SU-DHL-6 (cell line): Measurements from ENCODE around the gene XIRP2.

ENCODE experiments used
- H2AFZ ChIP-seq: fragments of 200-600 bp; sonication (generic); 2 replicates; pipeline ENCODE4 v1.6.1; 2014; ENCODE audit warnings: low read depth, mild to moderate bottlenecking, moderate library complexity, mixed read lengths, antibody characterized with exemption, low read length; ENCODE audit not compliant: severe bottlenecking
- H3F3A ChIP-seq: fragments of 200-600 bp; shearing (Covaris generic); 2 replicates; pipeline ENCODE4 v1.6.0; 2016; ENCODE audit warnings: antibody characterized with exemption, mild to moderate bottlenecking; ENCODE audit not compliant: insufficient read depth
- H3K27ac ChIP-seq: fragments of 200-600 bp; sonication (generic); 2 replicates; pipeline ENCODE4 v1.5.1; 2016; ENCODE audit warnings: low read depth, mild to moderate bottlenecking, low read length, moderate library complexity, mixed read lengths
- H3K27me3 ChIP-seq: fragments of 200-600 bp; sonication (generic), shearing (Covaris generic); 2 replicates; pipeline ENCODE4 v1.6.0; 2014; ENCODE audit warnings: mild to moderate bottlenecking, low read length
- H3K36me3 ChIP-seq: fragments of 200-600 bp; sonication (generic); 2 replicates; pipeline ENCODE4 v1.6.1; 2014; ENCODE audit warnings: mild to moderate bottlenecking, low read length, mixed read lengths
- H3K4me2 ChIP-seq: fragments of 300-600, 200-600 bp; shearing (Covaris generic), sonication (generic); 2 replicates; pipeline ENCODE4 v1.6.0; 2014; ENCODE audit warnings: low read length, low read depth, mild to moderate bottlenecking; ENCODE audit not compliant: poor library complexity, severe bottlenecking
- H3K4me3 ChIP-seq: fragments of 200-600 bp; sonication (generic); 2 replicates; pipeline ENCODE4 v1.5.1; 2014; ENCODE audit warnings: antibody characterized with exemption, low read length, mild to moderate bottlenecking, mixed read lengths; ENCODE audit not compliant: insufficient read depth, poor library complexity, severe bottlenecking
- H3K79me2 ChIP-seq: fragments of 200-600 bp; sonication (generic); 2 replicates; pipeline ENCODE4 v1.6.1; 2014; ENCODE audit warnings: mild to moderate bottlenecking, low read length, moderate library complexity; ENCODE audit not compliant: insufficient read depth
- H3K9ac ChIP-seq: fragments of 200-600 bp; sonication (generic); 2 replicates; pipeline ENCODE4 v1.7.0; 2014; ENCODE audit warnings: mild to moderate bottlenecking, low read length
- H3K9me2 ChIP-seq: fragments of 200-600 bp; sonication (generic); replicated peaks from 2 replicates; pipeline ENCODE4 v1.6.1; 2014; ENCODE audit warnings: low read length; ENCODE audit not compliant: insufficient read depth
- H3K9me3 ChIP-seq: fragments of 200-600 bp; sonication (generic); 2 replicates; pipeline ENCODE4 v1.6.1; 2014; ENCODE audit warnings: low read length, mixed read lengths; ENCODE audit not compliant: insufficient read depth
- H4K20me1 ChIP-seq: fragments of 200-600 bp; sonication (generic); 2 replicates; pipeline ENCODE4 v1.6.1; 2014; ENCODE audit warnings: low read depth, mild to moderate bottlenecking, antibody characterized with exemption, low read length, moderate library complexity, mixed read lengths
- EZH2phosphoT487 ChIP-seq: fragments of 200-600 bp; sonication (generic), shearing (Covaris generic); conservative IDR thresholded peaks from 2 replicates; pipeline ENCODE4 v1.6.1; 2018; ENCODE audit warnings: mild to moderate bottlenecking, antibody characterized with exemption, low read length, moderate library complexity, mixed read lengths
- TF ChIP-seq, protein P1 (sequence below): fragments of 200-600 bp; sonication (generic); IDR thresholded peaks from one replicate; pipeline ENCODE4 v1.5.1; 2017; ENCODE audit warnings: antibody characterized with exemption, mild to moderate bottlenecking, low read length, moderate library complexity; ENCODE audit not compliant: insufficient read depth, poor library complexity, severe bottlenecking

The XIRP2 gene

GRCh38 chr2:166958986-166959481 is 70.8 kb downstream of the XIRP2 start:
- no peak overlapping the region for H3K9ac ChIP-seq
- H3K4me2 ChIP-seq: no peak overlapping the region
- no peaks in the 10 kb centered on the region for H3F3A ChIP-seq
- H3K9me3 ChIP-seq: no peaks in the 10 kb centered on the region
- no peaks in the 10 kb centered on the region for H3K79me2 ChIP-seq
- no peaks in the 10 kb centered on the region for H3K9me2 ChIP-seq
- TF ChIP-seq, protein P1, sequence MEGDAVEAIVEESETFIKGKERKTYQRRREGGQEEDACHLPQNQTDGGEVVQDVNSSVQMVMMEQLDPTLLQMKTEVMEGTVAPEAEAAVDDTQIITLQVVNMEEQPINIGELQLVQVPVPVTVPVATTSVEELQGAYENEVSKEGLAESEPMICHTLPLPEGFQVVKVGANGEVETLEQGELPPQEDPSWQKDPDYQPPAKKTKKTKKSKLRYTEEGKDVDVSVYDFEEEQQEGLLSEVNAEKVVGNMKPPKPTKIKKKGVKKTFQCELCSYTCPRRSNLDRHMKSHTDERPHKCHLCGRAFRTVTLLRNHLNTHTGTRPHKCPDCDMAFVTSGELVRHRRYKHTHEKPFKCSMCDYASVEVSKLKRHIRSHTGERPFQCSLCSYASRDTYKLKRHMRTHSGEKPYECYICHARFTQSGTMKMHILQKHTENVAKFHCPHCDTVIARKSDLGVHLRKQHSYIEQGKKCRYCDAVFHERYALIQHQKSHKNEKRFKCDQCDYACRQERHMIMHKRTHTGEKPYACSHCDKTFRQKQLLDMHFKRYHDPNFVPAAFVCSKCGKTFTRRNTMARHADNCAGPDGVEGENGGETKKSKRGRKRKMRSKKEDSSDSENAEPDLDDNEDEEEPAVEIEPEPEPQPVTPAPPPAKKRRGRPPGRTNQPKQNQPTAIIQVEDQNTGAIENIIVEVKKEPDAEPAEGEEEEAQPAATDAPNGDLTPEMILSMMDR: no peak
- TF ChIP-seq EZH2phosphoT487: no peak
- H4K20me1 ChIP-seq: no peaks in the 10 kb centered on the region
- no peak overlapping the region for H3K4me3 ChIP-seq
- H3K27me3 ChIP-seq: no peaks in the 10 kb centered on the region
- no peak overlapping the region for H3K27ac ChIP-seq
- no peak overlapping the region for H2AFZ ChIP-seq
- no peaks in the 10 kb centered on the region for H3K36me3 ChIP-seq

DNA sequence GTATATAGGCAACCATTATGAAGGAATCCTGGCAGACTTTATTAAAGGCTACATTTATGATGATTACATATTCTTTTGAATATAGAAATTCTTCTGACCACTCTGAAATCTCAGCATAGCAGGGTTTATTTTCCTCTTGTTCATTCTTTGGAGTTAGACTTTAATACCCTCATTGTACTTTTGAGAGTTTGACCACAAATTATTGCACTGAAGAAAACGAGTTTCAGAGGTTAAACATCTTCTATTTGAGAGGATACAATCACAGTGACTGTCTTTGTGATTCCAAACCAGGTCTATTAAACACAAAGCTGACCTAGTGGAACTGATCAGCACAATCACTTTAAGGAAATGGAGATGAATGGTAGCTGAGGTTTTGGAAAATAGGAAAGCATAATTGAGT is 71.3 kb downstream of the XIRP2 start:
- Histone ChIP-seq H3K79me2 (no peaks in the 10 kb centered on the region), H3K9me3 (no peaks in the 10 kb centered on the region), H3K9ac (no peak overlapping the region), H3K36me3 (no peaks in the 10 kb centered on the region), H3K27ac (no peak overlapping the region), H4K20me1 (no peaks in the 10 kb centered on the region), H3K27me3 (no peaks in the 10 kb centered on the region), H2AFZ (no peak overlapping the region), H3K9me2 (no peaks in the 10 kb centered on the region), H3K4me3 (no peak overlapping the region), H3K4me2 (no peak overlapping the region), H3F3A (no peaks in the 10 kb centered on the region)
- no peak for TF ChIP-seq EZH2phosphoT487
- TF ChIP-seq, protein P1: no peak

GRCh38 chr2:166960702-166961270 is 72.5 kb downstream of the XIRP2 start:
- no peaks in the 10 kb centered on the region for H3K27me3 ChIP-seq
- H3K9me3 ChIP-seq: no peaks in the 10 kb centered on the region
- H3F3A ChIP-seq: no peaks in the 10 kb centered on the region
- no peak overlapping the region for H2AFZ ChIP-seq
- no peaks in the 10 kb centered on the region for H4K20me1 ChIP-seq
- no peaks in the 10 kb centered on the region for H3K9me2 ChIP-seq
- no peaks in the 10 kb centered on the region for H3K36me3 ChIP-seq
- TF ChIP-seq EZH2phosphoT487: no peak
- TF ChIP-seq, protein P1: no peak
- H3K4me2 ChIP-seq: no peak overlapping the region
- H3K27ac ChIP-seq: no peak overlapping the region
- H3K79me2 ChIP-seq: no peaks in the 10 kb centered on the region
- no peak overlapping the region for H3K9ac ChIP-seq
- no peak overlapping the region for H3K4me3 ChIP-seq
